Measurements from ENCODE around the gene SMARCC2. TPM values are rescaled to one million over a fixed set of nuclear protein-coding genes. Genes with fewer than 3 reads are reported as not detected.

The SMARCC2 gene
- total RNA-seq, 2 experiments from 2014 or later, result 68.3 to 137 TPM

- ChIA-PET POLR2A (interaction anchor here (0.7 to 1.2 kb wide), 5 partner anchors 7 to 98 kb away, joined by 3 to 4 read pairs (median 3); no protein-coding TSS in a partner anchor), CTCF (ENCODE audit: unreplicated experiment) (interaction anchor here (1.3 kb wide), 1 partner anchor 65 kb away, joined by 6 read pairs; the partner anchor contains the start of gene SMARCC2)
- Histone ChIP-seq H4K20me1 (ENCODE audit: insufficient read depth, low read length) (no peaks in the 10 kb centered on the region), H3K4me3 (ENCODE audit: low read depth, low read length, poor library complexity, severe bottlenecking) (no peak overlapping the region), H3K4me2 (ENCODE audit: low read length) (0 out of 2 replicates have a peak overlapping the region, but pooled peaks have one; percentile 4), H3K9me3 (ENCODE audit: low read length) (no peaks in the 10 kb centered on the region), H3K79me2 (ENCODE audit: insufficient read depth, low read depth, low read length) (peaks cover 18% of the 10 kb centered on the region; the same call in 1 of the 2 replicates), H3K4me1 (ENCODE audit: insufficient read depth, low read length, poor library complexity, severe bottlenecking) (peaks cover 51% of the 10 kb centered on the region), H3K9me2 (ENCODE audit: insufficient read depth, low read length) (no peaks in the 10 kb centered on the region), H3K27ac (ENCODE audit: low read depth, low read length, poor library complexity, severe bottlenecking) (peak overlapping the region; percentile 96), H2AFZ (ENCODE audit: low read length) (no peak overlapping the region), H3K36me3 (ENCODE audit: insufficient read depth, low read length) (peaks cover 29% of the 10 kb centered on the region; the same call in 1 of the 2 replicates)
- intact Hi-C loops (cut with micrococcal nuclease; ENCODE audit: unreplicated experiment), result no loop called here
- DNase-seq (ENCODE audit: low spot score), result no peak
- BruUV-seq (replicated peaks), result no TSS peak
- TF ChIP-seq EZH2phosphoT487 (IDR thresholded peaks at IDR 0.05; ENCODE audit: borderline replicate concordance, low read depth, low read length) (no peak), CTCF (conservative IDR thresholded peaks at IDR 0.05; ENCODE audit: low read length) (no peak)
These were observed 65.2 kb downstream of the SMARCC2 start for GRCh38 chr12:56124133-56124532.

DNA sequence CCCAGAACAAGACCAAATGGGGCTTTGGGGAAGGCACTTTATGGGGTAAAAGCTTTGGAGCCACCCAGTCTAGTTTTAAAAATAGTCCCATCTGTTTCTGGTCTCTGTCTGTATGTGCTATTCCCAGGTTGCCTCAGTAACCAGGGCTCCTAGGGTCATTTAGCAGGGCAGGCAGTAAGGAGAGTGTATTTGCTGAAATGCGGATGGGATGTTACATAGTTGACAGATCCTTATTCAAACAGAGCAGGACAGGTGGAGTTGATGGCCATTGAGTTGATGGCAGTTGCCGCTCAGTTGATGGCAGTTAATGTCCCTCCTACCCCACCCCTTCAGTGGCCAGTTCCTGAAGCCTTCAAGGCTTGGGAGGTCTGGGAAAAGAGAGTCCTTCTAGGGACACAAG, 66.6 kb downstream of the SMARCC2 start:
- no peak overlapping the region for H3K4me3 ChIP-seq (ENCODE audit: low read depth, low read length, poor library complexity, severe bottlenecking)
- no peaks in the 10 kb centered on the region for H4K20me1 ChIP-seq (ENCODE audit: insufficient read depth, low read length)
- CTCF ChIA-PET (ENCODE audit: unreplicated experiment), result interaction anchor here (0.6 to 0.8 kb wide), 2 partner anchors 66 to 76 kb away, joined by 3 read pairs; partner anchors contain the start of gene SMARCC2
- peaks cover 55% of the 10 kb centered on the region for H3K4me1 ChIP-seq (ENCODE audit: insufficient read depth, low read length, poor library complexity, severe bottlenecking)
- H2AFZ ChIP-seq (ENCODE audit: low read length), result no peak overlapping the region
- H3K36me3 ChIP-seq (ENCODE audit: insufficient read depth, low read length), result peaks cover 31% of the 10 kb centered on the region; the same call in 1 of the 2 replicates
- H3K79me2 ChIP-seq (ENCODE audit: insufficient read depth, low read depth, low read length), result peaks cover 10% of the 10 kb centered on the region; the same call in 1 of the 2 replicates
- H3K9me3 ChIP-seq (ENCODE audit: low read length), result no peaks in the 10 kb centered on the region
- H3K9me2 ChIP-seq (ENCODE audit: insufficient read depth, low read length), result no peaks in the 10 kb centered on the region
- no peak overlapping the region for H3K27ac ChIP-seq (ENCODE audit: low read depth, low read length, poor library complexity, severe bottlenecking)
- TF ChIP-seq CTCF (conservative IDR thresholded peaks at IDR 0.05; ENCODE audit: low read length) (no peak), EZH2phosphoT487 (IDR thresholded peaks at IDR 0.05; ENCODE audit: borderline replicate concordance, low read depth, low read length) (no peak)
- DNase-seq (ENCODE audit: low spot score), result no peak
- intact Hi-C loops (cut with micrococcal nuclease; ENCODE audit: unreplicated experiment), result no loop called here
- POLR2A ChIA-PET, result interaction anchor here (1.2 kb wide), 2 partner anchors 40 to 66 kb away, joined by 3 to 4 read pairs; no protein-coding TSS in a partner anchor
- BruUV-seq (replicated peaks), result no TSS peak
- no peak overlapping the region for H3K4me2 ChIP-seq (ENCODE audit: low read length)

- peaks cover 16% of the 10 kb centered on the region for H3K79me2 ChIP-seq (ENCODE audit: insufficient read depth, low read depth, low read length)
- intact Hi-C loops (cut with micrococcal nuclease; ENCODE audit: unreplicated experiment), result no loop called here
- H3K27ac ChIP-seq (ENCODE audit: low read depth, low read length, poor library complexity, severe bottlenecking), result no peak overlapping the region
These were observed 67.9 kb downstream of the SMARCC2 start for GRCh38 chr12:56121204-56121870.

More at GRCh38 chr12:56121204-56121870, 67.9 kb downstream of the SMARCC2 start:
- peaks cover 42% of the 10 kb centered on the region for H3K36me3 ChIP-seq (ENCODE audit: insufficient read depth, low read length)
- no peaks in the 10 kb centered on the region for H3K9me2 ChIP-seq (ENCODE audit: insufficient read depth, low read length)
- H4K20me1 ChIP-seq (ENCODE audit: insufficient read depth, low read length), result no peaks in the 10 kb centered on the region
- TF ChIP-seq CTCF (conservative IDR thresholded peaks at IDR 0.05; ENCODE audit: low read length), result no peak
- no peak for TF ChIP-seq EZH2phosphoT487 (IDR thresholded peaks at IDR 0.05; ENCODE audit: borderline replicate concordance, low read depth, low read length)
- no peak overlapping the region for H3K4me3 ChIP-seq (ENCODE audit: low read depth, low read length, poor library complexity, severe bottlenecking)
- H2AFZ ChIP-seq (ENCODE audit: low read length), result no peak overlapping the region
- POLR2A ChIA-PET, result no interaction called here
- H3K4me1 ChIP-seq (ENCODE audit: insufficient read depth, low read length, poor library complexity, severe bottlenecking), result peaks cover 42% of the 10 kb centered on the region
- no TSS peak for BruUV-seq (replicated peaks)
- no peaks in the 10 kb centered on the region for H3K9me3 ChIP-seq (ENCODE audit: low read length)
- no peak for DNase-seq (ENCODE audit: low spot score)
- no peak overlapping the region for H3K4me2 ChIP-seq (ENCODE audit: low read length)
- CTCF ChIA-PET (ENCODE audit: unreplicated experiment), result no interaction called here
